GM12873 (cell line): ENCODE data around the gene ENOX2.

Experiments
- TF ChIP-seq, protein P1 (sequence below): IDR thresholded peaks from 2 replicates; pipeline ENCODE4 v1.5.1; 2012; ENCODE audit warnings: low read depth, mild to moderate bottlenecking, moderate library complexity, low read length, control low read depth; ENCODE audit not compliant: insufficient read depth; ENCODE audit errors: missing control alignments

The ENOX2 gene

DNA sequence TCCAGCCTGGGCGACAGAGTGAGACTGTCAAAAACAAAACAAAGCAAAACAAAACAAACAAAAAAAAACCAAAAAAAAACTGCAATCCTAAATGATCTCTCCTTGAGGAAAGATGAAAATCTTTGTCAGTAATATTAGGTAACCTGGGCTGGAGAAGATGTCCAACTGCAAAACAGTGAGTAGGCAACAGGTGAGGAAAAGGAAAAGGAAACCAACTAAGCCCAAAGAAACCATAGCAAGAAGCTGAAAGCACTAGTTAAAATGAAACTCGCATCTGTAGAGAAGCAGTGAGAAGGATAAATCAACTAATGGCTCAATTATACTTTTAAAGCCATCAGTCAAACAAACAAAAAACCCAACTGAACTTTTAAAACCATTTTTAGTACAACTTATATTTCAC, 54.2 kb downstream of the ENOX2 start:
- TF ChIP-seq, protein P1, sequence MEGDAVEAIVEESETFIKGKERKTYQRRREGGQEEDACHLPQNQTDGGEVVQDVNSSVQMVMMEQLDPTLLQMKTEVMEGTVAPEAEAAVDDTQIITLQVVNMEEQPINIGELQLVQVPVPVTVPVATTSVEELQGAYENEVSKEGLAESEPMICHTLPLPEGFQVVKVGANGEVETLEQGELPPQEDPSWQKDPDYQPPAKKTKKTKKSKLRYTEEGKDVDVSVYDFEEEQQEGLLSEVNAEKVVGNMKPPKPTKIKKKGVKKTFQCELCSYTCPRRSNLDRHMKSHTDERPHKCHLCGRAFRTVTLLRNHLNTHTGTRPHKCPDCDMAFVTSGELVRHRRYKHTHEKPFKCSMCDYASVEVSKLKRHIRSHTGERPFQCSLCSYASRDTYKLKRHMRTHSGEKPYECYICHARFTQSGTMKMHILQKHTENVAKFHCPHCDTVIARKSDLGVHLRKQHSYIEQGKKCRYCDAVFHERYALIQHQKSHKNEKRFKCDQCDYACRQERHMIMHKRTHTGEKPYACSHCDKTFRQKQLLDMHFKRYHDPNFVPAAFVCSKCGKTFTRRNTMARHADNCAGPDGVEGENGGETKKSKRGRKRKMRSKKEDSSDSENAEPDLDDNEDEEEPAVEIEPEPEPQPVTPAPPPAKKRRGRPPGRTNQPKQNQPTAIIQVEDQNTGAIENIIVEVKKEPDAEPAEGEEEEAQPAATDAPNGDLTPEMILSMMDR, result no peak

DNA sequence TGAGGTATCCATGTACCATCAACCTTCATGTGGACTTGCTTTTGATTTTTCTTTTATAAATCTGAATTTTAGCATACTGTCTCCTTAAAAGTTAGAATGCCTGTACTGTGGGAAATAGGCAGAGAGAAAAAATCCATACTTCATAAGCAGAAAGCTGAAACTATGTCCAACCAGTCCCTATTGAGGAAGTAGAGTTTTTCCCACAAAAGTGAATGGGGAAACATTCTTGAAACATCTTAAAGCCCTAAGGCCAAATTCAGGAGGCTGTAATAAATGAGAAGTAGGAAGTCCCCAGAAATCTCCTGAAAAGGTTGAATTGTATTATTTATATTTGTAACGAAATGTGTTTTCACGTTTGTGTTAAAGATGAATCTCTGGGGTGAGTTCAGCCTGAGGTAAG, 56.3 kb downstream of the ENOX2 start:
- TF ChIP-seq, protein P1, result no peak

DNA sequence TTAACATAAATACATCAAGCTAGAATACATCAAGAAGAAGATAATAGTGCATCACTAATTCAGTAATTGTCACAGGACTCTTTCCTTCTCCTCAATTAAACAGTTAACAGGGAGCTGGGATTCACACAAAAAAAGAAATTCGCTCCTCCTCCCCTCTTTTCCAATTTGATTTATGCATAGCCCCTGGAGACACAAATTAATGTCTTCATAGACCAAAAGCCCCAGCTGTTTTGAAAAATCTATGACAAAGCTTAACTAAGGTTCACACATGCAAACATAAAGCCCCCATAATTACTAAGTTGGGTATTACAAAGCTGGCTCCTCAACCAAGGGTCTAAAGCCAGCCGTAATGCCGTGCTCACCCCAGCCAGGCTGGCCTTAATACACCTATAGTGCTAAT, 61.2 kb downstream of the ENOX2 start:
- TF ChIP-seq, protein P1, result no peak

DNA sequence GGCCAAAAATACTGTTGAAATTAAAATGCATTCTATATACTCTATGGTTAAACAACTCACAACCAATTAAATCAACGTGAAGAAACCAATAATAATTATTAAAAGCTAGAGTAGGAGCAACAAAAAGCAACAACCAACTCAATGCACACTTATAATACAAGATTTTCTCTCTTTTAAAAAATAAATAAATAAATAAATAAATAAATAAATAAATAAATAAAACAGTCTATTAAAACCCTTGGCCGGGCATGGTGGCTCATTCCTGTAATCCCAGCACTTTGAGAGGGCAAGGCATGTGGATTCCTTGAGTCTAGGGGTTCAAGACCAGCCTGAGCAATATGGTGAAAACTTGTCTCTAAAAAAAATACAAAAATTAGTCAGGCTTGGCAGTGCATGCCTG, 62.7 kb downstream of the ENOX2 start:
- TF ChIP-seq, protein P1, result no peak

DNA sequence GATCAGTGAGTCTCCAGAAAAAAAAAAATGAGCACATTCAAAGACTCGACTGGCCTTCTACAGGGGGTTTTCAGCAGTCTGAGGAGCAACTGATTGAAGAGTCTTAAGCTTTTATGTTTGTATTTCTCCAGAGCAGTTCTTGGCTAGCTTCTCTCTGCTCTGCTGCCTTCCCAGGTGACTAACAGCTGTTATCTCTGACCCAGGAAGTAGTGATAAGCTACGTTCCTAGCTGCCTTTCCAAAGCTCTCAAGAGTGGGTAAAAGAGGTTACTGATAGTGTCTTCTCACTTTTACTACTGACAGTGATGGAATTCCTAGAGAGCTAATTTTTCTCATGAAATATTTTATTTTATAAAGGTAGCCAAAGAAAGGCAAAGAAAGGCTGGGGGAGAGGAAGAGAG, 66.6 kb downstream of the ENOX2 start:
- TF ChIP-seq, protein P1, result no peak

DNA sequence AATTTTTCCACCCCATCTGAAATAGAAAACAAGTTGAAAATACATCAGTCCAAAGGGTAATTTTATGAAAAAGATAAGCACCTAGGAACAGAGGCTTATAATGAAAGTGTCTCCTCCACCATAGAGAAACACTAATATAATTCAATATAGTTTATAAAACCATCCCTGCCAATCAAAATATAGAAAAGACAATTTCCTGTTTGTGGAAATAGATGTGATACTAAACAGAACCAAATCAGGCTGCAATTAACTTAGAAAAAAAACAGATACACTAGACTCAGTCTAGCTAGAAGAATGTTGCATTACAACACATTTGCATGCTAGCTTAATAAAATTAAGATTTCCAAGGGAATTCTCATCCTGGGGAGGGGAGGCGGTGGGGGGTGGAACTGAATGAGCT, 68.2 kb downstream of the ENOX2 start:
- TF ChIP-seq, protein P1, result no peak

DNA sequence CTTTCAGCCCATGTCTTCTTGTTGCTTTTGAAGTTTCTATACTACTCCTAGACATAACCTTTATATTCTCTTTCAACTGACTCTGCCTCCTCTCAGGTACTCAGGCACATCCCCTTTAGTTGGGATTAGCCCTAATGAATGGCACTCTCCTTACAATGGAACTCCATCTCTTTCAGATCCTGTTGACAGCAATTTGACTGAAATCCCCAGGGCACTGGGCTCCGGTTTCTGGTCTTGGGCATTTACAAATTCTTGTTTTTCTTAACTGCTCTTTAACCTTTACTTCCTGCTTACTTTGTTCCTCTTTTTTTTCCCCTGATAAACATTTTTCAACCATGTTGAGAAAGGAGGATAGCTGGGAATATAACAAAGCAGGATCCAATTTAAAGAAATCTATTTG, 68.9 kb downstream of the ENOX2 start:
- TF ChIP-seq, protein P1, result no peak

DNA sequence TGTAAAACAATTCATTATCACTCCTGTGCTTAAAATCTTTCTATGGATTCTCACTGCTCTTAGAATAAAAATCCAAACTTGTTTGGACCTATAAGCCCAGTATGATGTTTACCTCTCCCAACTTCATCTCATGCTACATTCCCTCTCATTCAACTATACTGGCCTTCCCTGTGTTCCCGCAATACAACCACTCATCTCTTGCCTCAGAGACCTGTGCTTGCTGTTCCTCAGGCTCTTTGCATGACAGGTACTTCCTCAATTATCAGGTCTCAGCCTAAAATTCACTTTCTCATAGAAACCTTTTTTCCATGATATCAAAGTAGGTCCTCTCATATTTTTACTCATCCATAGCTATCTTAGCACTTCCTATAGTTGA, 71.7 kb downstream of the ENOX2 start:
- TF ChIP-seq, protein P1, result no peak
